SKM-1 (cell line): Measurements from ENCODE around the gene FN1.
"Not testable (repeated sequence)": the region's sequence is repeated elsewhere in the genome, so short reads cannot be mapped to it uniquely, and the experiment has no call there.

ENCODE experiments used
- DNase-seq: peaks from one replicate; lab custom pipeline; 2025; ENCODE audit not compliant: unreplicated experiment; lab: John Stamatoyannopoulos, UW

FN1 gene

GRCh38 chr2:215409331-215410127 is 26.3 kb downstream of the FN1 start:
- no peak for DNase-seq

DNA sequence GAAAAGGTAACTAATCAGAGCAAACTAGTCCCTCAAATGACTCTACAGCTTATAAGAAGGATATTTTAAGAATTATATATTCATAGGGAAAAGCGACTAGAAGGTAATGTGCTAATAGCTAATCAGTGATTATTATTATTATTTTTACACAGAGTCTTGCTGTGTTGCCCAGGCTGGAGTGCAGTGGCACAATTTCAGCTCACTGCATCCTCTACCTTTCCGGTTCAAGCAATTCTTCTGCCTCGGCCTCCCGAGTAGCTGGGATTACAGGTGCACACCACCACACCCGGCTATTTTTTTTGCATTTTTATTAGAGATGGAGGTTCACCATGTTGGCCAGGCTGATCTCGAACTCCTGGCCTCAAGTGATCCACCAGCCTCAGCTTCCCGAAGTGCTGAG is 27.4 kb downstream of the FN1 start:
- DNase-seq, result not testable (repeated sequence)

DNA sequence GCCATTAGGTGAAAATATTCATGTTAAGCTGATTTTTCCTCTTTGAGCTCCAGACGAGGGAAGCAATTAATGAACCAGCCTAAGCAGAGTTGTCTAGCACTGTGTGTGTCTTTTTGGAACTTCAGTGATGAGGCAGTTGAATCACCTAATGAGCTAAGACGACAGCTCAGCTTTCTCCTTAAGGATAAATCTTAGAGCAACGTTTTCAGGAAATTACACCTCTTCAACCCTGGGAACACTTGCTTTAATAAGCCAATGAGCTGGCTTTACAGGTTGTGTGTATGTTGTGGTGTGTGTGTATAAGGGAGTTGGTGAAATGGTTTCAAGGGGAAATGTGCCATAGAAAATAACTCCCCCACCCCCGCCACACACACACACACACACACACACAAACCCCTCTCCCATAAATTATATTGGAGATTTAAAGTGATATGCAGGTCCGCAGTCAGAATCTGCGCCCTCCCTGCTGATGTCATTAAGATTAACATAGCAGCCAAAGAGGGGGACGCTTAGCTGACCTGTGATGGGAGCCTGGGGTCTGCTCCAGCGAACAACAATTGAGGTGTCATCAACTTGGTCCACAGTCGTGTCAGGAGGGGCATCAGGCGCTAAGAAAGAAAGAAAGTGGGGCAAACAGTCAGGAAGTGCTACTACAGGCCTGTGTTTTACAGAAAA is 28.1 kb downstream of the FN1 start:
- no peak for DNase-seq

DNA sequence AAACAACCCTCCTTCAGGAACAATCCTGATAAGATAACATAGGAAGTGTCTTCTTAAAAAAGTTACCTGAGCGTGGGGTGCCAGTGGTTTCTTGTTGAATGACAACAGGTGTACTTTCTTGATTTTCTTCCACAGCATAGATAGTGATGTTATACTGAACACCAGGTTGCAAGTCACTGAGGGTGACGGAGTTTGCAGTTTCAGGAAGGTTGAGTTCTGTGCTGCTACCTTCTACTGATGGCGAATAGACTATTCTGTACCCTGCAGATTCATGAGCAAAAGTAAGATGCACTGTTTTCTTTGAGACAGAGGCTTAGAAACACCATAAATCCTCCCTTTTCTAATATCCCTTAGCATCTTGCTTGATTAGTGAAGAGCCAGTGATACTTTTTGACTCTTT is 28.8 kb downstream of the FN1 start:
- DNase-seq, result no peak

GRCh38 chr2:215405722-215406581 is 29.9 kb downstream of the FN1 start:
- DNase-seq, result no peak

- DNase-seq, result no peak
Observed at GRCh38 chr2:215404348-215405012, 31.4 kb downstream of the FN1 start.

- no peak for DNase-seq
Observed at GRCh38 chr2:215403441-215404347, 32.2 kb downstream of the FN1 start.

- no peak for DNase-seq
Observed at GRCh38 chr2:215401896-215402379, 33.9 kb downstream of the FN1 start.

- no peak for DNase-seq
Observed at GRCh38 chr2:215399067-215399716, 36.7 kb downstream of the FN1 start.

GRCh38 chr2:215397632-215398341 is 38.1 kb downstream of the FN1 start:
- no peak for DNase-seq

DNA sequence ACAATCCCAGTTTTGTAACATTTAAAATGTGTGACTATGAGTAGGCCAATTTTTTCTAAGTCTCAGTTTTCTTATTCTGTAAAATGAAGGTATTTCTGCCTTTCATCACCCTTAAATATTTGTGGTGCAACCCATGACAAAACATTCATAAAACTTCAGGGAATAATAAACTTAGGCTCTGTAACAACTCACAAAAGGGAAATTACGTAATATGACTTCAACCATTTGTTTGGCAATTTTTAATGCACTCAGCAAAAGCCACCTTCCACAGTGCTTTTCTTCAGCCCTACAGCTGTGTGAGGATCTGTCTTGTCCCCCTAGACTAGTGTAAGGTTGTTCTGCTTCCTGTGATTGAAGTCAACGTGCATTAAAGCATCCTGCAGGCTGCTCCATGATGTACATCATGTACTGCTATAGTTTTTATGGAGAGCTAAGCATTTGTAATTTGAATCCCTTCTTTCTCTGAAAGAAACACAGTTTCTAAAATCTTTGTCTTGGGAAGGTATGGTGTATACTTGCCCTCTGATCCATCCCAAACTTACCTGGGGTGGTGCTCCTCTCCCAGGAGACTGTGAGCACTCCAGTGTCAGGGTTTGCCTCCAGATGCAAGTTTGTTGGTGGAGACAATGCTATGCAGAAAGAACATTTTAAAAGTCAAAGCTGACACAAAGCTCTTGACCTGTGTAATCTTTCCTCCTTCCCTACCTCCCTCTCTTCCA is 39.1 kb downstream of the FN1 start:
- DNase-seq, result peak; percentile 60

DNA sequence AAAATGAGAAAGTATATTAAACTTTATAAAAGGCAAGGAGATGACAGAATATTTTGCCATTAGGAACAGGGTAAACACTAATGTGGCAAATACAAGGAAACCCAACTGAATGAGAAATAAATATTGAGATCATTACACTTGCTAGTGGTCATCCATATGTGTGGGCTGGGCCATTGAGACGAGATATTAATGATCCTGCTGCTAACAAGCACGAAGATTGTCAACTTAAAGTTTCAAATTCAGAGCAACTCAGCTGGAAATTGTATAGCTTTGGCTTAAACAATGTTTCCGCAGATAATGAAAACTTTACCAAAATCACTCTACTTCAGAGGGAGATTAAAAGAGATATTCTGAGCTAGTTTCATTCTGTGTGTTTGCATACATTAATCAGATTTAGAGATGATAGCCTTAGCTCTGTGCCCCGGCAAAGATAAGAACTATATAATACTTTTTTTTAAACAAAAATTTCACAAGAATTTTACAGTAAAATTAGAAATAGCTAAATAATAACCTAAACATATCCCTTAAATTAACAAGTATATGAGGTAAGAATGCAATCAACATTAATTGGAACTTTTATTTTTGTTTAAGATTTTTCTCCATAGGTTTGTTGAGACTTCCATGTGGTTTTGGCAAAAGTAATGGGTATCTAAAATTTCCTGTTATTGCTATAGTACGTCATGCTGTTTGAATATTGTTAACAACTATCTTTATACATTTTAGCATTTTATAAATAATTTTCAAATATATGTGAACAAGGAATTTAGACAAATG is 40.0 kb downstream of the FN1 start:
- DNase-seq, result no peak

GRCh38 chr2:215394102-215394805 is 41.6 kb downstream of the FN1 start:
- no peak for DNase-seq

GRCh38 chr2:215392687-215393270 is 43.1 kb downstream of the FN1 start:
- no peak for DNase-seq

- no peak for DNase-seq
Observed at GRCh38 chr2:215392164-215392563, 43.7 kb downstream of the FN1 start.

GRCh38 chr2:215391531-215391930 is 44.3 kb downstream of the FN1 start:
- no peak for DNase-seq
